Endometrial microvascular endothelial cells (primary cell): Measurements from ENCODE around the gene ZNF772. TPM values are rescaled to one million over a fixed set of nuclear protein-coding genes. Genes with fewer than 3 reads are reported as not detected.
"Not testable (repeated sequence)": the region's sequence is repeated elsewhere in the genome, so short reads cannot be mapped to it uniquely, and the experiment has no call there.

ENCODE experiments used
- in situ Hi-C: cut with HindIII; loops from 2 replicates; pipeline ENCODE4 v1.10.0; 2017; ENCODE audit warnings: low sequenced_read_pairs, low pct_unique_long_range_greater_than_20kb; ENCODE audit errors: inconsistent ontology term
- total RNA-seq: library from RNA; depleted of rRNA; stranded (reverse); fragments of >200 nt; gene quantifications from one replicate; pipeline ENCODE4 v1.2.3, GENCODE V29; 2015; ENCODE audit errors: inconsistent ontology term

The ZNF772 gene
- 4.7 TPM for total RNA-seq

DNA sequence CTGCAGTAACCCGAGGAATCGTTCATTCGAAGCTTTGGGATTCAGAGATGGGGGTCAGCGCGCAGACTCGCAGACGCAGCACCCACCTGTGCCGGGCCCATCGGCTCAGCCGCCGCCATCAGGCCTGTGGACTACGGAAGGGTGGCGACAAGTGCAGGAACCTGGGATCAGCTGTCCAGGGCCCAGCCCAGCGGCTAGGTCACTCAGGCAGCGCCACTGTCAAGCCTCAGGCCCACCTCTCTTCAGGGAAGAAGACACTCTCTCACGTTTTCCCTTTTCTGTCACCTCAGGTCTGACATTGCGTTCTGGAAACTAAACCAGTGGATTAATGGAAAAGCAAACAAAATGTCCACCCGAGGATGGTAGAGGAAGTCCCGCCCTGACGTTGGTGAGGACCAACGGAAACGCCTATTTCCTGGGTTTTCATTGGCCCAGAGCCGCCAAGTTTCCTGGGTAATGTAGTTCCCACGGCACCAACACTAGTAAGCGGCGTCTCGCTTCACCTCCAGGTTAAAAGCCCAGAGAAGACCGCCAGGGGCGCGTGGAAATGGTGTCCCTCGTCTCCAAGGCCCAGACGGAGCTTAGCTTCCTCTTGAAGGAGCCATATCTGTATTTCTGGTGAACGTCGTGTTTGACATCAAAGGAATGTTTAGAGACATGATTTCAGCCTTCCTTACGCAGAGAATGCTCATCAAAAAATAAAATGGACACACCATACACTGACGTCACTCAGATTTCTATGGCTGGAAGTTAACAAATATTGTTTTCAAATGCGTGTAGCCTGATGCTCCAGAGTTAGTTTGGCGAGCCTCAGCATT, at the start of gene ZNF772:
TSS of gene ZNF772 (minus strand) at position 376 of the 818 bp plus-strand sequence. CDS start at position 119, 257 bp downstream.
- in situ Hi-C loops = no loop called here

DNA sequence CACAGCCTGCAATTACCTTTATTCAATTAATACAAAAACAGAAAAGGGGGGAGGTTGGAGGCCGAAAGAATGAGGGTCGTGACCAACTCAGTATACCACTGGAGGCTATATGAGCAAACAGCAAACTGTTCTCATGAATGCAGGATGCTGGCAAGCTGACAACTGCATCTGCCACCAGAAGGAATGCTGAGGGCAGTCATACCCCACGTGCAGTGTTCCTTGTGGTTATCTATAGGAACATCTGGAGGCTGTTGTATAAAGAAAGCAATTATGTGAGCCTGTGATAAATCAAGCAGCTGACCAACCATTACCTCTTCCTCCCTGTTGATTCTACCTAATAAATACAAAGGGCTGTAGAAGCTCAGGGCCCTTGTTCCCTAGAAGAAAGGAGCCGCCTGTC, 40.7 kb upstream of the ZNF772 start:
- in situ Hi-C loops = not testable (repeated sequence)

DNA sequence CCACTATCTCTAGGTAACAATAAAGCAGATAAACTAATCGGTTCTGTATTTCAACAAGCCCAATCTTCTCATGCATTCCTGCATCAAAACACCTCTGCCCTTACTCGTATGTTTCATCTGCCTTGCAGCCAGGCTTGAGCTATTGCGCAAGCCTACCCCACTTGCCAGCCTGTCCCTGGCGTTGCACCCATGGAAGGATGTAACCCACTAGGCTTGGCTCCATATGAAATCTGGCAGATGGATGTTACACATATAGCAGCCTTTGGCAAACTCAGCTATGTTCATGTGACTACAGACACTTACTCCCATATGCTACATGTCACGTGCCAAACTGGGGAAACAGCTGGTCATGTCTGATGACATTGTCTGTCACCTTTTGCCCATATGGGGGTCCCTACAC, 37.9 kb upstream of the ZNF772 start:
- in situ Hi-C loops = no loop called here

DNA sequence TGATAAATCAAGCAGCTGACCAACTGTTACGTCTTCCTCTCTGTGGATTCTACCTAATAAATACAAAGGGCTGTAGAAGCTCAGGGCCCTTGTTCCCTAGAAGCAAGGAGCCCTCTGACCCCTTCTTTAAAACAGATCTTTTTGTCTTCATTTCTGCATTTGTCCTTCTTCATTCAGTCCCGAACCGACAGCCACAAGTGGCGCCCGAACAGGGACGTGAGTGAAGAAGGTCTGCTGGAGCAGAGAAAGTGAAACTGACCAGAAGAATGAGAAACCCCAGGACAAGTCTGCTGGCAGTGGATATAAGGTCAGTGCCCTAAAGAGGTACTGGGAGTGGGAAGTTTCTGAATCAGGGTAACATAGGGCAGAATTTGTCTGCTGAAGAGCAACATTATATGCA, 35.5 kb upstream of the ZNF772 start:
- in situ Hi-C loops = no loop called here

DNA sequence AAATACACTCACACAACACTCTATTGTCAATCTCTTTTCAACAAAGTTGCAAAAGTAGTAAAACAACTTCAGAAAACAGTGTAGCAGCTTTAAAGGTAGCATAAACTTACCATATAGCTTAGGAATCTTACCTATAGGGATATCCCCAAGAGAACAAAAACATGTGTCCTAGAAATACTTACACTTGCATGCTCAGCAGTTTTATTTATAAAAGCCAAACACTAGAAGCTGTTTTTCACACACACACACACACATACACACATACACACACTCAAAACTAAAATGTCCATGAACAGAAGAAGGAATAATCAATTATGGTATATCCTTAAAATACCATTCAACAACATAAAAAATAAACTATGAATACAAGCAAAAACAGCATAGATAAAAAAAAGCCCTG, 34.1 kb upstream of the ZNF772 start:
- in situ Hi-C loops = no loop called here

DNA sequence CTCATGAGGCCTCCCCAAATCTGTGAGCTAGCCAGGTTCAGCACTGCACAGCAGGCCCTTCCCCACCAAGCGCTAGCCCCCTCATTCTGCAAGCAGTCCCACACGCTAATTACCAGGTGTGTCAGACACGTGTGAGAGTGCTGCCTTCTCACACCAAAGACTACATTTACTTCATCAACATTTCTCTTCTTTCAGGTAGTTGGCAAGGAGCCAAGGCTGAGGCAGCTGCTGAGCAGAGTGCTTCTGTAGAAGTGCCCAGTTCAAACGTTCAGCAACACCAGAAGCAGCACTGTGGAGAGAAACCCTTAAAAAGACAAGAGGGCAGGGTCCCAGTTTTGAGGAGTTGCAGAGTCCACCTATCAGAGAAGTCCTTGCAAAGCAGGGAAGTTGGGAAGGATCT, 28.8 kb upstream of the ZNF772 start:
- in situ Hi-C loops = no loop called here

DNA sequence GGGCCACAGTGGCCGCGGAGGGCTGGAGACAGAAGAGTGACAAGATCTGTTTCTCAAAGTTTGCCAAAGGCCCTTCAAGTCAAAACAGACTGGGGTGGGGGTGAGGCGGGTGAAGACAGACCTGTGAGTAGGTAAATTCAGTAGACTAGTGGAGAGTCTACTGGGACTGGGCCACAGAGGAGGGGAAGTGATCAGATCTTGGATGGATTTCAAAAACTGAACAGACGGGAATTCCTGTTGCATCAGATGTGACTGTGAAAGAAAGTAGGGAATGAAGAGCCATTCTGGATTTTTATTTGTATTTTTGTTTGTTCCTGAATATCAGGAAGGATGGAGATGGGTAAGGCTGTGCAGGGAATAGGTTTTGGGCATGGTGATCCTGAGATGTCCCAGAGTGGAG, 23.0 kb upstream of the ZNF772 start:
- in situ Hi-C loops = not testable (repeated sequence)

DNA sequence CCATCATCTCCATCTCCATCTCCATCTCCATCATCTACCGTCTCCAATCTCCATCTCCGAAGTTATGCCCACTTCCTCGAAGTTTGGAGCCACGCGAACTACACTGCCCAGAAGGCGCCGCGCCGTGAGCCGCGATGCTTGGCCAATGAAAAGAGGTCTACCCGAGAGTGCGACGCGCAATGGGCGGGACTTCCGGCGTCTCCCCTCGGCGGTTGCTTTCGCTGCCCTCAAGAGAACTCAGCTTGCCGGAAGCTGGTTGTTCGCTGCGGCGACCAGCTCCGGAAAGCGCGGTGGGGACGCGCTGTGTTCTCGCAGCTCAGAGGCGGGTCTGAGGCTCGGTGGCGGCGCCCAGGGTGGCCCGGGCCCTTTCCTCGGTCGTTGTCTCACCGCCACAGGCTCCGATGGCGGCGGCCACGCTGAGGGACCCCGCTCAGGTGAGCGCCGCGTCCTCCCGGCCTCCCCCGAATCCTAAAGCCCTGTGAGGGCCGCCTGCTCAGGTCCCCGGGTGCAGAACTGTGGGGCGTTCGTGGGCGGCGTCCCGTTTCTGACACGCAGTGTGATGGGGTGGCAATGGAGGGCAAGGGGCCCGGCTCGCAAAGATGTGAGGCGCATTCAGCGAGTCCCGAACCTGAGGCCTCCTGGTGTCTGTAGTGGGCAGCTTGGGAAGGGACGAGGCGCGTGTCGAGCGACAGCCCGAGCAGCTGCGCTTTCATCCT, 22.5 kb upstream of the ZNF772 start, which contains the start of gene ZNF773:
TSS of gene ZNF773 (plus strand) at position 259 of the 716 bp plus-strand sequence. CDS start at position 402, 143 bp downstream.
- in situ Hi-C loops = not testable (repeated sequence)

DNA sequence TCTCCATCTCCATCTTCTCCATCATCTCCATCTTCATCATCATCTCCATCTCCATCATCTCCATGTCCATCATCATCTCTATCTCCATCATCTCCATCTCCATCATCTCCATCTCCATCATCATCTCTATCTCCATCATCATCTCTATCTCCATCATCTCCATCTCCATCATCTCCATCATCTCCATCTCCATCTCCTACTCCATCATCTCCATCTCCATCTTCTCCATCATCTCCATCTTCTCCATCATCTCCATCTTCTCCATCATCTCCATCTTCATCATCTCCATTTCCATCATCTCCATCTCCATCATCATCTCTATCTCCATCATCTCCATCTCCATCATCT, 21.9 kb upstream of the ZNF772 start:
- in situ Hi-C loops = not testable (repeated sequence)

DNA sequence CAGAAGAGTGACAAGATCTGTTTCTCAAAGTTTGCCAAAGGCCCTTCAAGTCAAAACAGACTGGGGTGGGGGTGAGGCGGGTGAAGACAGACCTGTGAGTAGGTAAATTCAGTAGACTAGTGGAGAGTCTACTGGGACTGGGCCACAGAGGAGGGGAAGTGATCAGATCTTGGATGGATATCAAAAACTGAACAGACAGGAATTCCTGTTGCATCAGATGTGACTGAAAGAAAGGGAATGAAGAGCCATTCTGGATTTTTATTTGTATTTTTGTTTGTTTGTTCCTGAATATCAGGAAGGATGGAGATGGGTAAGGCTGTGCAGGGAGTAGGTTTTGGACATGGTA, 10.9 kb upstream of the ZNF772 start:
- in situ Hi-C loops = not testable (repeated sequence)

DNA sequence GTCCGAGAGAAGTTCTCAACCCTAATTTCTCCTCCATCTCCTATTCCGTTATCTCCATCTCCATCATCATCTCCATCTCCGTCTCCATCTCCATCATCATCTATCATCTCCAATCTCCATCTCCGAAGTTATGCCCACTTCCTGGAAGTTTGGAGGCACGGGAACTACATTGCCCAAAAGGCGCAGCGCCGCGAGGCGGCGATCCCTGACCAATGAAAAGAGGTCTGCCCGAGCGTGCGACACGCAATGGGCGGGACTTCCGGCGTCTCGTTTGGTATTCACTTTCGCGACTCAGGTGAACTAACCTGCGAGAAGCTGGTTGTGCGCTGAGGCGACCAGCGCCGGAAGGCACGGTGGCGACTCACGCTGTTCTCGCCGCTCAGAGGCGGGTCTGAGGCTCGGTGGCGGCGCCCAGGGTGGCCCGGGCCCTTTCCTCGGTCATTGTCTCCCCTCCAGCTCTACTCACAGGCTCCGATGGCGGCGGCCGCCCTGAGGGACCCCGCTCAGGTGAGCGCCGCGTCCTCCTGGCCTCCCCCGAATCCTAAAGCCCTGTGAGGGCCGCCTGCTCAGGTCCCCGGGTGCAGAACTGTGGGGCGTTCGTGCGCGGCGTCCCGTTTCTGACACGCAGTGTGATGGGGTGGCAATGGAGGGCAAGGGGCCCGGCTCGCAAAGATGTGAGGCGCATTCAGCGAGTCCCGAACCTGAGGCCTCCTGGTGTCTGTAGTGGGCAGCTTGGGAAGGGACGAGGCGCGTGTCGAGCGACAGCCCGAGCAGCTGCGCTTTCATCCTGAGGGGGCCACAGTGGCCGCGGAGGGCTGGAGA, 10.3 kb upstream of the ZNF772 start, which contains the start of gene ZNF419:
TSS of gene ZNF419 (plus strand) at position 274 of the 822 bp plus-strand sequence. CDS start at position 475, 201 bp downstream.
- in situ Hi-C loops = not testable (repeated sequence)

DNA sequence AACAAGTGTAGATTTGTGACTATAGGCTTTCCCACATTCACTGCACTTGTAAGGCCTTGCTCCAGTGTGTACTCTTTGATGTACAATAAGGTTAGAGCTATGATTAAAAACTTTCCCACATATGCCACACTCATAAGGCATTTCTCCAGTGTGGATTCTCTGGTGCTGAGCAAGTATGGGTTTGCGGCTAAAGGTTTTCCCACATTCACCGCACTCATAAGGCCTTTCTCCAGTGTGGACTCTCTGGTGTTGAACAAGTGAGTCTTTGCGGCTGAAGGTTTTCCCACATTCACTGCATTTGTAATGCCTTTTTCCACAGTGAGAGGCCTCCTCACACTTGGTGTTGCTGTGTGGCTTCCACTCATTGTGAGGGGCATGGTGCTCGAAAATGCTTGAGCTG, 3.7 kb downstream of the ZNF772 start:
- in situ Hi-C loops = no loop called here

DNA sequence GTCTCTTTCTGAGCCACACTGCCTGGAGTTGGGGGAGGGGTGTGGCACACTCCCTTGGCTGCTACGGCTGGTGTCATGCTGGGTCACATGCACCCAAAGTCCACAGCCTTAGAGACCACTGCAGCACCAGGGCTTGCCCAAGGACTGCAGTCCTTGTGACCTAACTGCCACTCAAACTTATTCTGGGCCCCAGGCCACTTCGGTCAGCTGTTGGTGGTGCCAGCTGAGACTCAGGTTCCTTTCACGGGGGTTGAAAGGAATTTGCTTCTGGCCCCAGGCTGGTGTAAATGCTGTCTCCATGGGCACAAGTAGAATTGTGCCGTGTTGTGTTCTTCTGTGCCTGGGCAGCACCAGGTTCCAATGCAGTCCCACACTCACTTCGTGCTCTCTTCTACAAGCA, 10.9 kb downstream of the ZNF772 start:
- in situ Hi-C loops = no loop called here

DNA sequence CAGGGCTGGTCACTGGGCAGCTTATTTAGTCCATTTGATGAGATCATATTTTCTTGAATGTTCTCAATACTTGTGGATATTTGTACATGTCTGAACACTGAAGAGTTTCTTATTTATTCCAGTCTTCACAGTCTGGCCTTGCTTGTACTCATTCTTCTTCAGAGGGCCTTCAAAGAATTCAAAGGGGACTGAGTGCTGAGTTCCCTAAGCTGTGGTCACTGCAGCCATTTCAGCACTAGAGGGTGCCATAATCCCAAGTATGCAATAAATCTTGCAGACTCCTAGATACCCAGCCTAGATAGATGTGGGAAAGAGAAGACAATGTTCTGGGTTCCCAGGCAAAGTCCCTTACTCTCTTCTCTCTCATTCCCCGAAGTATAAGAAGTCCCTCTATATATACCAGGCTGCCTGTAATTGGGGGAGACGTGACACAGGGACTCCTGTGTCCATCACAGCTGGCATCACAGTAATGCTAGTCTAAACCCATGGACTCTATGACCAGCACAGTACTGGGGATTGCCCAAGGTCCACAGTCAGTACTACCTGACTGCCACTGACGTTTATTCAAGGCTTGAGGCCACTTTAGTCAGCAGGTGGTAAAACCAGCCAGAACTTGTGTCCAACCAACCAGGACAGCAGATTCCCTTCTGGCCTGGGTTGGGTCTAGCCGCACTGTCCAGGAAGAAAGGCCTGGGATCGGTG, 11.5 kb downstream of the ZNF772 start:
- in situ Hi-C loops = no loop called here

DNA sequence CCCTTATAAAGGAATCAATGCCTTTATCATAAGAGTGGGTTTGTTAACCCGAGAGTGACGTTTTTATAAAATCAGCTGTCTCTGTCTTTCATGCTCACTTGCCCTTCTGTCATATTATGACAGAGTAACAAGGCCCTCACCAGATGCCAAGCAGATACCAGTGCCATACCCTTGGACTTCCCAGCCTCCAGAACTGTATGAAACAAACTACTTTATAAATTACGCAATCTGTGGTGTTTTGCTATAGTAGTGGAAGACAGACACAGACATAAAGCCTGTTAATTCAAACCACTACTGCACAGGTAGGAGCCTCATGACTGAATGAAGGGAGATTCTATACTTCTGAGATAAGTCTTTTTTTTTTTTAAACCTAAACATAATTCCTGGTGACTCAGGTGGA, 25.1 kb downstream of the ZNF772 start:
- in situ Hi-C loops = no loop called here

DNA sequence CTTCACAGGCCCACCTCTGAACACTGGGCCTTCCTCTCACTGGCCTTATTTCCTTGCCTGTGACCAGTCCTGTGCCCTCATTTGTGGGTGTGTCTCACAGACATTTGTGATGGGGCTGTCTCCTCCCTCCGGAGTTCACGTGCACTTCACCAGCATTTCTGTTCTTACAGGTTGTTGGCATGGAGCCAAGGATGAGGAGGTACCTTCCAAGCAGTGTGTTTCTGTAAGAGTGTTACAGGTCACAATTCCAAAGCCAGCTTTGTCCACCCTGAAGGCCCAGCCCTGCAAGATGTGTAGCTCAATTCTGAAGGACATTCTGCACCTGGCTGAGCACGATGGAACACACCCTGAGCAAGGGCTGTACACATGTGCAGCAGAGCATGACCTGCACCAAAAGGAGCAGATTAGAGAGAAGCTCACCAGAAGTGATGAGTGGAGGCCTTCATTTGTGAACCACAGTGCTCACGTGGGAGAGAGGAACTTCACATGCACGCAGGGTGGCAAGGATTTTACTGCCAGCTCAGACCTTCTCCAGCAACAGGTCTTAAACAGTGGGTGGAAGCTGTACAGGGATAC, 34.2 kb downstream of the ZNF772 start:
- in situ Hi-C loops = no loop called here

DNA sequence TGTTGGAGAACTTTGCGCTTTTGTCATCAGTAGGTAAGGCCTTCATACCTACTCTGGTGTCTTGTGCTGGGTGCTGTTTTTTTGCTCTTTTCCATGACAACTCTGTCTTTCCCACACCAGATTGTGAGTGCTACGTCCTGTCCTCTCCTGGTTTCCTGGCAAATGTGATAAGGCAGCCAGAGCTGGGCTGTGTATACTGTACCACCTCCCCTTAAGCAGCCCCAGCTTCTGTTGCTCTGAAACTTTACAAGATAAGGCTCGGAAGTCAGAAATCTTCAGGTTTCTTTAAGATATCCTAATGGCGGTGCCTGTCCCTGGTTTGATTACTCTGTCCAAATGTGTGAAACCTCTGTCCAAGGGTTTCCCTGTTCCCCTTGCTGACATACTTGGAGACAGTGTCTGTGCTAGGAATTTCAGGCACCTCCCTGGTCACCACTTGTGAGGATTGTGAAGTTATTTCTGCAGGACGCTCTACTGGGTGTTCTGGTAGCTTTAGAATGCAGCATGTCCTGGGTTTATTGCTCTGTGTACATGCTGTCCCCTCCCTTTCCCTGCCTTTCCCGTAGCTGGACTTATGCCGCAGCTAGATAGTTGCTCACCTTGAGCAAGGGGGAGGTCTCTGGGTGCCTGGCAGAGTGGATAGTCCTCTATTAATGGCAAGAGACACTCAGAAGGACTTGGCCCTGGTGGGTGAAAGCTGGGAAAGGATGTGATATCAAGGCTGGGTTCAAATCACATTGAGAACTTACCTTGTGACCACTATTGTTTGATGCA, 35.2 kb downstream of the ZNF772 start:
- in situ Hi-C loops = no loop called here

DNA sequence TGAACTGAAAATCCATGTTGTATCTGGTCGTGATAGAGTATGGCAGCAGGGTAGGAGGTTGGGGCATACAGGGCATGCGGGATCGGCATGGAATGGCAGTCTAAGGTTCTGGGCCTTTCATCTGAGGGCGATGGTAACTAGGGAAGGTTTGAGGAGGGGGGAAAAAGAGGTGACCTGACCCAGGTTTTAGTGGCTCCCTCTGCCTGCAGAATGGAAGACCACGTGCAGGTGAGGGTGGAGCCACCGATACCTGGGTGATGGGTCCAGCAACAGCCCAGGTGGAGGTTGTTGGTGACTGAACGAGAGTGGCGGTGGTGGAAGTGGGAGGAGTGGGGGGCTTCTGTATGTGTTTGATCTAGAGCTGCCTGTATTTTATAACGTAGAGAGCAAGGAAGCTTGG, 38.4 kb downstream of the ZNF772 start:
- in situ Hi-C loops = no loop called here
